ENCODE results near the gene ISOC1.

The ISOC1 gene

DNA sequence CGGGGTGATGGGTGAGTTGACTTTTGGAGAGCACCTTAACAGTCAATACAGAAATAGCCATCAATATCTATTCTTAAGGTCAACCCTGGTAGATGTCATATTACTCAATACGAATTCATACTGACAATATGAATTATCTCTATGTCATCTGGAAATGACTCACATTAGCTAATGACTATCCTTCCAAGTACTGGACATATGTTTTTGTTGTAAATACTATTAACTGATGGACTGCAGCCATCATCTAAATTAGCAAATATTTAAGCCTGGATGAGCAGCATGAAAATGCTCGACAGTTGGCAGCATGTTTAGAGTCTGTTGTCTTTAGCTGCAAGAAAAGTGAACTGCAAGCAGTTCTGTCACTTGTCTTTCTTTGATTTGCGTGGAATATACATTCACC is 19.6 kb upstream of the ISOC1 start:
- TF ChIP-seq ARNTL (CRISPR knock-in tag; IDR thresholded peaks at IDR 0.05; ENCODE audit: borderline replicate concordance, low read depth) (no peak), ZNF70 (CRISPR knock-in tag; IDR thresholded peaks at IDR 0.05) (0 out of 2 replicates have a peak, but pooled peaks have one; percentile 26), ZFP30 (CRISPR knock-in tag; IDR thresholded peaks at IDR 0.05) (no peak), OSR1 (CRISPR knock-in tag; IDR thresholded peaks at IDR 0.05) (no peak), TCF4 (CRISPR knock-in tag; IDR thresholded peaks at IDR 0.05; ENCODE audit: borderline replicate concordance) (peak; percentile 94), BACH2 (CRISPR knock-in tag; IDR thresholded peaks at IDR 0.05; ENCODE audit: borderline replicate concordance) (peak; percentile 53; the same call in 1 of the 2 replicates), CSDC2 (CRISPR knock-in tag; IDR thresholded peaks at IDR 0.05) (no peak), PPARA (CRISPR knock-in tag; IDR thresholded peaks at IDR 0.05; ENCODE audit: borderline replicate concordance) (no peak), GLIS3 (CRISPR knock-in tag; IDR thresholded peaks at IDR 0.05) (no peak), ISL1 (CRISPR knock-in tag; IDR thresholded peaks at IDR 0.05) (peak; percentile 100), ZNF8 (CRISPR knock-in tag; IDR thresholded peaks at IDR 0.05) (no peak), ZNF565 (CRISPR knock-in tag; conservative IDR thresholded peaks at IDR 0.05; ENCODE audit: low read depth) (no peak), ZC3H10 (CRISPR knock-in tag; IDR thresholded peaks at IDR 0.05) (peak; percentile 91), ESRRG (CRISPR knock-in tag; IDR thresholded peaks at IDR 0.05) (peak; percentile 34; the same call in 1 of the 2 replicates), SNAI2 (CRISPR knock-in tag; IDR thresholded peaks at IDR 0.05) (no peak), TOX (CRISPR knock-in tag; IDR thresholded peaks at IDR 0.05; ENCODE audit: borderline replicate concordance) (peak; percentile 95), ZFP3 (CRISPR knock-in tag; IDR thresholded peaks at IDR 0.05) (0 out of 2 replicates have a peak, but pooled peaks have one; percentile 52), RARB (CRISPR knock-in tag; IDR thresholded peaks at IDR 0.05) (peak; percentile 93)
- TF ChIP-seq, protein P1, sequence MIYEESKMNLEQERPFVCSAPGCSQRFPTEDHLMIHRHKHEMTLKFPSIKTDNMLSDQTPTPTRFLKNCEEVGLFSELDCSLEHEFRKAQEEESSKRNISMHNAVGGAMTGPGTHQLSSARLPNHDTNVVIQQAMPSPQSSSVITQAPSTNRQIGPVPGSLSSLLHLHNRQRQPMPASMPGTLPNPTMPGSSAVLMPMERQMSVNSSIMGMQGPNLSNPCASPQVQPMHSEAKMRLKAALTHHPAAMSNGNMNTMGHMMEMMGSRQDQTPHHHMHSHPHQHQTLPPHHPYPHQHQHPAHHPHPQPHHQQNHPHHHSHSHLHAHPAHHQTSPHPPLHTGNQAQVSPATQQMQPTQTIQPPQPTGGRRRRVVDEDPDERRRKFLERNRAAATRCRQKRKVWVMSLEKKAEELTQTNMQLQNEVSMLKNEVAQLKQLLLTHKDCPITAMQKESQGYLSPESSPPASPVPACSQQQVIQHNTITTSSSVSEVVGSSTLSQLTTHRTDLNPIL (CRISPR knock-in tag; IDR thresholded peaks at IDR 0.05; ENCODE audit: low read depth): peak; percentile 87
- TF ChIP-seq, protein P2, sequence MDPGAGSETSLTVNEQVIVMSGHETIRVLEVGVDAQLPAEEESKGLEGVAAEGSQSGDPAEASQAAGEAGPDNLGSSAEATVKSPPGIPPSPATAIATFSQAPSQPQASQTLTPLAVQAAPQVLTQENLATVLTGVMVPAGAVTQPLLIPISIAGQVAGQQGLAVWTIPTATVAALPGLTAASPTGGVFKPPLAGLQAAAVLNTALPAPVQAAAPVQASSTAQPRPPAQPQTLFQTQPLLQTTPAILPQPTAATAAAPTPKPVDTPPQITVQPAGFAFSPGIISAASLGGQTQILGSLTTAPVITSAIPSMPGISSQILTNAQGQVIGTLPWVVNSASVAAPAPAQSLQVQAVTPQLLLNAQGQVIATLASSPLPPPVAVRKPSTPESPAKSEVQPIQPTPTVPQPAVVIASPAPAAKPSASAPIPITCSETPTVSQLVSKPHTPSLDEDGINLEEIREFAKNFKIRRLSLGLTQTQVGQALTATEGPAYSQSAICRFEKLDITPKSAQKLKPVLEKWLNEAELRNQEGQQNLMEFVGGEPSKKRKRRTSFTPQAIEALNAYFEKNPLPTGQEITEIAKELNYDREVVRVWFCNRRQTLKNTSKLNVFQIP (CRISPR knock-in tag; IDR thresholded peaks at IDR 0.05; ENCODE audit: borderline replicate concordance, low read depth): peak; percentile 96
- TF ChIP-seq, protein P3, sequence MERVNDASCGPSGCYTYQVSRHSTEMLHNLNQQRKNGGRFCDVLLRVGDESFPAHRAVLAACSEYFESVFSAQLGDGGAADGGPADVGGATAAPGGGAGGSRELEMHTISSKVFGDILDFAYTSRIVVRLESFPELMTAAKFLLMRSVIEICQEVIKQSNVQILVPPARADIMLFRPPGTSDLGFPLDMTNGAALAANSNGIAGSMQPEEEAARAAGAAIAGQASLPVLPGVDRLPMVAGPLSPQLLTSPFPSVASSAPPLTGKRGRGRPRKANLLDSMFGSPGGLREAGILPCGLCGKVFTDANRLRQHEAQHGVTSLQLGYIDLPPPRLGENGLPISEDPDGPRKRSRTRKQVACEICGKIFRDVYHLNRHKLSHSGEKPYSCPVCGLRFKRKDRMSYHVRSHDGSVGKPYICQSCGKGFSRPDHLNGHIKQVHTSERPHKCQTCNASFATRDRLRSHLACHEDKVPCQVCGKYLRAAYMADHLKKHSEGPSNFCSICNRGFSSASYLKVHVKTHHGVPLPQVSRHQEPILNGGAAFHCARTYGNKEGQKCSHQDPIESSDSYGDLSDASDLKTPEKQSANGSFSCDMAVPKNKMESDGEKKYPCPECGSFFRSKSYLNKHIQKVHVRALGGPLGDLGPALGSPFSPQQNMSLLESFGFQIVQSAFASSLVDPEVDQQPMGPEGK (CRISPR knock-in tag; IDR thresholded peaks at IDR 0.05; ENCODE audit: borderline replicate concordance): peak; percentile 82; the same call in 1 of the 2 replicates
- TF ChIP-seq, protein P4, sequence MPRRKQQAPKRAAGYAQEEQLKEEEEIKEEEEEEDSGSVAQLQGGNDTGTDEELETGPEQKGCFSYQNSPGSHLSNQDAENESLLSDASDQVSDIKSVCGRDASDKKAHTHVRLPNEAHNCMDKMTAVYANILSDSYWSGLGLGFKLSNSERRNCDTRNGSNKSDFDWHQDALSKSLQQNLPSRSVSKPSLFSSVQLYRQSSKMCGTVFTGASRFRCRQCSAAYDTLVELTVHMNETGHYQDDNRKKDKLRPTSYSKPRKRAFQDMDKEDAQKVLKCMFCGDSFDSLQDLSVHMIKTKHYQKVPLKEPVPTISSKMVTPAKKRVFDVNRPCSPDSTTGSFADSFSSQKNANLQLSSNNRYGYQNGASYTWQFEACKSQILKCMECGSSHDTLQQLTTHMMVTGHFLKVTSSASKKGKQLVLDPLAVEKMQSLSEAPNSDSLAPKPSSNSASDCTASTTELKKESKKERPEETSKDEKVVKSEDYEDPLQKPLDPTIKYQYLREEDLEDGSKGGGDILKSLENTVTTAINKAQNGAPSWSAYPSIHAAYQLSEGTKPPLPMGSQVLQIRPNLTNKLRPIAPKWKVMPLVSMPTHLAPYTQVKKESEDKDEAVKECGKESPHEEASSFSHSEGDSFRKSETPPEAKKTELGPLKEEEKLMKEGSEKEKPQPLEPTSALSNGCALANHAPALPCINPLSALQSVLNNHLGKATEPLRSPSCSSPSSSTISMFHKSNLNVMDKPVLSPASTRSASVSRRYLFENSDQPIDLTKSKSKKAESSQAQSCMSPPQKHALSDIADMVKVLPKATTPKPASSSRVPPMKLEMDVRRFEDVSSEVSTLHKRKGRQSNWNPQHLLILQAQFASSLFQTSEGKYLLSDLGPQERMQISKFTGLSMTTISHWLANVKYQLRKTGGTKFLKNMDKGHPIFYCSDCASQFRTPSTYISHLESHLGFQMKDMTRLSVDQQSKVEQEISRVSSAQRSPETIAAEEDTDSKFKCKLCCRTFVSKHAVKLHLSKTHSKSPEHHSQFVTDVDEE (CRISPR knock-in tag; IDR thresholded peaks at IDR 0.05): peak; percentile 96
- TF ChIP-seq, protein P5, sequence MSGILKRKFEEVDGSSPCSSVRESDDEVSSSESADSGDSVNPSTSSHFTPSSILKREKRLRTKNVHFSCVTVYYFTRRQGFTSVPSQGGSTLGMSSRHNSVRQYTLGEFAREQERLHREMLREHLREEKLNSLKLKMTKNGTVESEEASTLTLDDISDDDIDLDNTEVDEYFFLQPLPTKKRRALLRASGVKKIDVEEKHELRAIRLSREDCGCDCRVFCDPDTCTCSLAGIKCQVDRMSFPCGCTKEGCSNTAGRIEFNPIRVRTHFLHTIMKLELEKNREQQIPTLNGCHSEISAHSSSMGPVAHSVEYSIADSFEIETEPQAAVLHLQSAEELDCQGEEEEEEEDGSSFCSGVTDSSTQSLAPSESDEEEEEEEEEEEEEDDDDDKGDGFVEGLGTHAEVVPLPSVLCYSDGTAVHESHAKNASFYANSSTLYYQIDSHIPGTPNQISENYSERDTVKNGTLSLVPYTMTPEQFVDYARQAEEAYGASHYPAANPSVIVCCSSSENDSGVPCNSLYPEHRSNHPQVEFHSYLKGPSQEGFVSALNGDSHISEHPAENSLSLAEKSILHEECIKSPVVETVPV (CRISPR knock-in tag; IDR thresholded peaks at IDR 0.05): peak; percentile 88; the same call in 1 of the 2 replicates
- peak; percentile 75 for ATAC-seq

DNA sequence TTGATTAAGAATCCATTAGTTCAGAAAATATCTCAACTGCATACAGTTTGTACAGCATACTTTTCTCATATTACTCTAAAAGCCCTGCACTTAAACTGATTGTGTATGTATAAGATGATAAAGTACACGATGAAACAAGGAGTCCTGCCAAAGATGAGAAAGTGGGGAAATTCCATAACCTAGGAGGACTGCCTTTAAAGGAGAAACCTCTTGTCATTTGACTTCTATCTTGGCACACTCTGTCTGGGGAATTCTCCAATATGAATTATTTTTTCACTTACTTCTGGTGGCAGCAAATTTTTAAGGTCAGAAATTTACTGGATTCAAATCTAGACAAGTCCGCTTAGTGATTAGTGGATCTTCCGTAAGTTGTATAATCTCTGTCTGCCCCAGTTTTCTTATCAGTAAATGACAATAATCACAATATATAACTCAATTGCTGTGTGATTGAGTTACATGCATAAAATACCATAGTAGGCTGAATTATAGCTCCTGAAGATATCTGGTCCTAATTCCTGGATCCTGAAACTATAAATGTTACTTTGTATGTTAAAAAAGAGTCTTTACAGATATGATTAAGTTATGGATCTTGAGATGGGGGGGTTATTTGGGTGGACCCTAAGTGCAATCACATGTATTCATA is 17.0 kb upstream of the ISOC1 start:
- peak; percentile 70 for ATAC-seq
- TF ChIP-seq GLIS3 (CRISPR knock-in tag; IDR thresholded peaks at IDR 0.05) (no peak), ZC3H10 (CRISPR knock-in tag; IDR thresholded peaks at IDR 0.05) (no peak), TCF4 (CRISPR knock-in tag; IDR thresholded peaks at IDR 0.05; ENCODE audit: borderline replicate concordance) (peak; percentile 63; the same call in 1 of the 2 replicates), ZFP3 (CRISPR knock-in tag; IDR thresholded peaks at IDR 0.05) (peak; percentile 17; the same call in 1 of the 2 replicates)
- TF ChIP-seq, protein P4 (CRISPR knock-in tag; IDR thresholded peaks at IDR 0.05): peak; percentile 91
- TF ChIP-seq, protein P5 (CRISPR knock-in tag; IDR thresholded peaks at IDR 0.05): no peak
- TF ChIP-seq, protein P3 (CRISPR knock-in tag; IDR thresholded peaks at IDR 0.05; ENCODE audit: borderline replicate concordance): no peak; the same call in 1 of the 2 replicates
